ENCODE data around the gene FAM163A. TPM values are rescaled to one million over a fixed set of nuclear protein-coding genes. Genes with fewer than 3 reads are reported as not detected.

FAM163A gene
- total RNA-seq, 1 donor from 2014 or later: 0.27 TPM

- ATAC-seq: no peak
- intact Hi-C loops (cut with micrococcal nuclease): no loop called here
- DNase-seq: no peak
Observed at GRCh38 chr1:179808503-179808902, 65.4 kb downstream of the FAM163A start.

GRCh38 chr1:179809506-179810366 is 66.6 kb downstream of the FAM163A start:
- DNase-seq (peak; percentile 63), ATAC-seq (peak; percentile 70)
- intact Hi-C loops (cut with micrococcal nuclease): loop anchor here (5.0 kb wide), 1 partner anchor 102 kb away; no protein-coding TSS in a partner anchor

- DNase-seq: no peak
- intact Hi-C loops (cut with micrococcal nuclease): loop anchor here (5.0 kb wide), 1 partner anchor 103 kb away; no protein-coding TSS in a partner anchor
- ATAC-seq: no peak
Observed at GRCh38 chr1:179810367-179810715, 67.2 kb downstream of the FAM163A start.

- peak; percentile 66 for DNase-seq
- ATAC-seq: no peak
- intact Hi-C loops (cut with micrococcal nuclease): loop anchor here (5.0 kb wide), 1 partner anchor 105 kb away; no protein-coding TSS in a partner anchor
Observed at GRCh38 chr1:179812501-179813292, 69.6 kb downstream of the FAM163A start.

- intact Hi-C loops (cut with micrococcal nuclease): loop anchor here (5.0 kb wide), 1 partner anchor 107 kb away; no protein-coding TSS in a partner anchor
- DNase-seq: no peak
- no peak for ATAC-seq
Observed at GRCh38 chr1:179813626-179814545, 70.8 kb downstream of the FAM163A start.

- ATAC-seq: peak; percentile 48
- DNase-seq: peak; percentile 82
- intact Hi-C loops (cut with micrococcal nuclease): loop anchor here (5.0 kb wide), 1 partner anchor 107 kb away; no protein-coding TSS in a partner anchor
Observed at GRCh38 chr1:179814546-179814838, 71.4 kb downstream of the FAM163A start.

GRCh38 chr1:179815641-179816040 is 72.5 kb downstream of the FAM163A start:
- intact Hi-C loops (cut with micrococcal nuclease): no loop called here
- no peak for ATAC-seq
- no peak for DNase-seq

- peak; percentile 84 for DNase-seq
- intact Hi-C loops (cut with micrococcal nuclease): no loop called here
- ATAC-seq: peak; percentile 28
Observed at GRCh38 chr1:179816196-179816960, 73.3 kb downstream of the FAM163A start.

GRCh38 chr1:179817056-179817455 is 74.0 kb downstream of the FAM163A start:
- ATAC-seq: no peak
- intact Hi-C loops (cut with micrococcal nuclease): no loop called here
- no peak for DNase-seq

- ATAC-seq (peak; percentile 76), DNase-seq (peak; percentile 86)
- intact Hi-C loops (cut with micrococcal nuclease): no loop called here
Observed at GRCh38 chr1:179817789-179818188, 74.7 kb downstream of the FAM163A start.

- intact Hi-C loops (cut with micrococcal nuclease): no loop called here
- DNase-seq: no peak
- ATAC-seq: no peak
Observed at GRCh38 chr1:179818260-179818659, 75.2 kb downstream of the FAM163A start.

GRCh38 chr1:179818743-179819173 is 75.7 kb downstream of the FAM163A start:
- ATAC-seq: peak; percentile 28
- intact Hi-C loops (cut with micrococcal nuclease): no loop called here
- peak; percentile 55 for DNase-seq

- DNase-seq (no peak), ATAC-seq (no peak)
- intact Hi-C loops (cut with micrococcal nuclease): no loop called here
Observed at GRCh38 chr1:179820226-179820970, 77.3 kb downstream of the FAM163A start.

- DNase-seq: no peak
- intact Hi-C loops (cut with micrococcal nuclease): no loop called here
Observed at GRCh38 chr1:179821524-179821923, 78.4 kb downstream of the FAM163A start.

GRCh38 chr1:179822065-179822464 is 79.0 kb downstream of the FAM163A start:
- intact Hi-C loops (cut with micrococcal nuclease): no loop called here
- DNase-seq: no peak
- ATAC-seq: no peak

More at GRCh38 chr1:179821524-179821923, 78.4 kb downstream of the FAM163A start:
- ATAC-seq: no peak

- no peak for DNase-seq
- no peak for ATAC-seq
- intact Hi-C loops (cut with micrococcal nuclease): no loop called here
Observed at GRCh38 chr1:179823693-179824092, 80.6 kb downstream of the FAM163A start.

- peak; percentile 50 for ATAC-seq
- intact Hi-C loops (cut with micrococcal nuclease): no loop called here
- no peak for DNase-seq
Observed at GRCh38 chr1:179824265-179824664, 81.2 kb downstream of the FAM163A start.

- intact Hi-C loops (cut with micrococcal nuclease): no loop called here
- ATAC-seq: peak; percentile 74
- DNase-seq: no peak
Observed at GRCh38 chr1:179825206-179825605, 82.1 kb downstream of the FAM163A start.
